Testis (tissue), 2 donors: ENCODE data around the gene ATP1A1.

ENCODE experiments used
- POLR2A ChIP-seq: fragments of 450-650 bp; IDR thresholded peaks from one replicate; pipeline ENCODE4 v1.6.1; 2017; ENCODE audit warnings: antibody characterized with exemption, mild to moderate bottlenecking, moderate library complexity
- TF ChIP-seq, protein P1 (sequence below), 3 experiments: fragments of 450-650 bp in 2 of 3; fragments of 200-600 bp in 1 of 3; sonication (generic) in 1 of 3; IDR thresholded peaks; one replicate each; pipeline ENCODE4 v1.5.1; 2016 to 2019; ENCODE audit warnings: antibody characterized with exemption in 3 of 3, mild to moderate bottlenecking in 2 of 3, moderate library complexity in 1 of 3

DNA sequence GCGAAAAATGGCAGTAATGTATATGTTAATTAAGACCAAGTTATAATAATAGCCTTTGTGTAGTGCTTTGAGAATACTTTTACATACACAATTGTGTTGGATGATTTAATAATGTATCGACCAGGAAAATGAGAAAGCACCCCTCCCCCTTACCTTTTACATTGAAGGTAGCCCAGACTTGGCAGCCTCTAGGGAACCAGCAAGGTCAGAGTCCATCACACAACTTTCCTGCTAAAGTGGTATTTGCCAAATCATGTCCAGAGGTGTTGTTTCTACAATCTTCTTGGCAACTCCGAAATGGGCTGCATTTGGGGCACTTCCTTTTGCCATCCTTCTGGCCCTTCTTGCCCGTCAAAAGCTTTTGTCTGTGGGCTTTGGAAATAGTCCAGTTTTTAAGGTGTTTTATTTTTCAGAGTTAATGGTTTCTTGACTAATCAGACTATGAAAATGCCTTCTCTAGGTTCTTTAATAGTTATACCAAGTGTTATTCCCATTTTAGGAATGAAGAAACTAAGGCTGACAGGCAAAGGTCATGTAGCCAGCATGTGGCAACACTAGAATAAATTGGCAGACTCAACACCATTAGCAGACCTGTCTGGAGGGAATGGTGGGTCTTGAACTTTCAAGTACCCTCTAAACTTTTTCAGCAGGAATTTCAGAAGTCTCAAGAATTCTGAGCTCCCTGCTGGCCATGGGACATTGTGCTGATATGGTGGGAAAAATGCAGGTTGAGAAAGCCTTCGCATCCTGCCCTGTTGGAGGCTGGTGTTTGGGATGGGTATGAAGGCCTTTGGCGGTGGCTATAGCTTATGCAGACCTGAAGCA is 6.8 kb downstream of the ATP1A1 start:
- TF ChIP-seq, protein P1, sequence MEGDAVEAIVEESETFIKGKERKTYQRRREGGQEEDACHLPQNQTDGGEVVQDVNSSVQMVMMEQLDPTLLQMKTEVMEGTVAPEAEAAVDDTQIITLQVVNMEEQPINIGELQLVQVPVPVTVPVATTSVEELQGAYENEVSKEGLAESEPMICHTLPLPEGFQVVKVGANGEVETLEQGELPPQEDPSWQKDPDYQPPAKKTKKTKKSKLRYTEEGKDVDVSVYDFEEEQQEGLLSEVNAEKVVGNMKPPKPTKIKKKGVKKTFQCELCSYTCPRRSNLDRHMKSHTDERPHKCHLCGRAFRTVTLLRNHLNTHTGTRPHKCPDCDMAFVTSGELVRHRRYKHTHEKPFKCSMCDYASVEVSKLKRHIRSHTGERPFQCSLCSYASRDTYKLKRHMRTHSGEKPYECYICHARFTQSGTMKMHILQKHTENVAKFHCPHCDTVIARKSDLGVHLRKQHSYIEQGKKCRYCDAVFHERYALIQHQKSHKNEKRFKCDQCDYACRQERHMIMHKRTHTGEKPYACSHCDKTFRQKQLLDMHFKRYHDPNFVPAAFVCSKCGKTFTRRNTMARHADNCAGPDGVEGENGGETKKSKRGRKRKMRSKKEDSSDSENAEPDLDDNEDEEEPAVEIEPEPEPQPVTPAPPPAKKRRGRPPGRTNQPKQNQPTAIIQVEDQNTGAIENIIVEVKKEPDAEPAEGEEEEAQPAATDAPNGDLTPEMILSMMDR (IDR thresholded peaks at IDR 0.05) = no peak
- no peak for TF ChIP-seq POLR2A
